Measurements from ENCODE around the gene PCDHB1.
"Not testable (repeated sequence)": the region's sequence is repeated elsewhere in the genome, so short reads cannot be mapped to it uniquely, and the experiment has no call there.

The PCDHB1 gene

DNA sequence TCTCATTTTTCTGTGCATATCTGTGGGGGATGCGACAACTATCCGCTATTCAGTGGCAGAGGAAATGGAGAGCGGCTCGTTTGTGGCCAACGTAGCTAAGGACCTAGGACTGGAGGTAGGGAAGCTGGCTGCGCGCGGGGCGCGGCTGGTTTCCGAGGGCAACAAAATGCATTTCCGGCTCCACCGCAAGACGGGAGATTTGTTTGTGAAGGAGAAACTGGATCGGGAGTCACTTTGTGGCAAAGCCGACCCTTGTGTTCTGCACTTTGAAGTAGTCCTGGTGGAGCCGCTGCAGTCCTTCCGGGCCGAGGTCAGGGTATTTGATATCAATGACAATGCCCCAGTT, 320 bp downstream of the PCDHB1 start:
- no peak overlapping the region for H3K4me3 ChIP-seq (ENCODE audit: low read depth, low read length)
- TF ChIP-seq, protein P1, sequence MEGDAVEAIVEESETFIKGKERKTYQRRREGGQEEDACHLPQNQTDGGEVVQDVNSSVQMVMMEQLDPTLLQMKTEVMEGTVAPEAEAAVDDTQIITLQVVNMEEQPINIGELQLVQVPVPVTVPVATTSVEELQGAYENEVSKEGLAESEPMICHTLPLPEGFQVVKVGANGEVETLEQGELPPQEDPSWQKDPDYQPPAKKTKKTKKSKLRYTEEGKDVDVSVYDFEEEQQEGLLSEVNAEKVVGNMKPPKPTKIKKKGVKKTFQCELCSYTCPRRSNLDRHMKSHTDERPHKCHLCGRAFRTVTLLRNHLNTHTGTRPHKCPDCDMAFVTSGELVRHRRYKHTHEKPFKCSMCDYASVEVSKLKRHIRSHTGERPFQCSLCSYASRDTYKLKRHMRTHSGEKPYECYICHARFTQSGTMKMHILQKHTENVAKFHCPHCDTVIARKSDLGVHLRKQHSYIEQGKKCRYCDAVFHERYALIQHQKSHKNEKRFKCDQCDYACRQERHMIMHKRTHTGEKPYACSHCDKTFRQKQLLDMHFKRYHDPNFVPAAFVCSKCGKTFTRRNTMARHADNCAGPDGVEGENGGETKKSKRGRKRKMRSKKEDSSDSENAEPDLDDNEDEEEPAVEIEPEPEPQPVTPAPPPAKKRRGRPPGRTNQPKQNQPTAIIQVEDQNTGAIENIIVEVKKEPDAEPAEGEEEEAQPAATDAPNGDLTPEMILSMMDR (conservative IDR thresholded peaks at IDR 0.05; ENCODE audit: low read depth, low read length) = no peak
- DNase-seq (ENCODE audit: low read depth) = no peak

DNA sequence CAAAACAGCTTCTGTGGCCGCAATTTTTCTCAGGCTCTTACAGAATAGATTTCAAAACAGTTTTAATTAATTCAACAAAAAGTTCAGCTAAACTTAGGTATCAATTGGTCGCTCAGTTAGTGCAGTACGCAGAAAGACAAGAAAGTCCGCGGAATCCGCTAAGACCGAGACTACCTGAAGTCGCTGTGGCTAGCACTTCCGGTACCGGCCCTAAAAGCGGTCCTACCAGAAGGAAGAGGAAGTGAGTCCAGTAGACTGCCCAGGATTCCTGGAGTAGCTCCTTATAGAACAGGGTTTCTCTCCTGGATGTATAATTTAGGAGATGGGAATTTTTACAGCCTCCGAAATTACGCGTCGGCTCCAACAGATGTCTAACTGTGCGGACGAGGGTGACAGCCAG, 26.7 kb downstream of the PCDHB1 start:
- DNase-seq (ENCODE audit: low read depth) = no peak
- TF ChIP-seq, protein P1 (conservative IDR thresholded peaks at IDR 0.05; ENCODE audit: low read depth, low read length) = no peak
- H3K4me3 ChIP-seq (ENCODE audit: low read depth, low read length) = no peak overlapping the region

DNA sequence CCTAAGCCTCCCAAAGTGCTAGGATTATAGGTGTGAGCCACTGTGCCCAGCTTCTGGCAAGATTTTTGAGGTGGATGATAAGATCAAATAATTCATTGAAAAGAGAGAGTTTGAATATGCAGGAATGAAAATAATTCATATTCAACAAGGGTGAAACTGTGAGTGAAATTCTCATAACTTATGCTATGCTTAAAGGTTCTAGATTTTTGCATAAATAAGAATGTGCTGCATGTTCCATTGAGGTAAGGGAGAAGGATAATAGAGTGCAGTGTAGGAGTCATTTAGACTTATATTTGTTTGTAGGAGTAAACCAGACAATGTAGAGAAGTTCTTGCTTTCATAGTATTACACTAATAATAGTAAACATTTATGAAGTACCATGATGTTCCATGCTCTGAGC, 31.1 kb downstream of the PCDHB1 start:
- no peak for DNase-seq (ENCODE audit: low read depth)
- H3K4me3 ChIP-seq (ENCODE audit: low read depth, low read length) = no peak overlapping the region
- TF ChIP-seq, protein P1 (conservative IDR thresholded peaks at IDR 0.05; ENCODE audit: low read depth, low read length) = no peak

DNA sequence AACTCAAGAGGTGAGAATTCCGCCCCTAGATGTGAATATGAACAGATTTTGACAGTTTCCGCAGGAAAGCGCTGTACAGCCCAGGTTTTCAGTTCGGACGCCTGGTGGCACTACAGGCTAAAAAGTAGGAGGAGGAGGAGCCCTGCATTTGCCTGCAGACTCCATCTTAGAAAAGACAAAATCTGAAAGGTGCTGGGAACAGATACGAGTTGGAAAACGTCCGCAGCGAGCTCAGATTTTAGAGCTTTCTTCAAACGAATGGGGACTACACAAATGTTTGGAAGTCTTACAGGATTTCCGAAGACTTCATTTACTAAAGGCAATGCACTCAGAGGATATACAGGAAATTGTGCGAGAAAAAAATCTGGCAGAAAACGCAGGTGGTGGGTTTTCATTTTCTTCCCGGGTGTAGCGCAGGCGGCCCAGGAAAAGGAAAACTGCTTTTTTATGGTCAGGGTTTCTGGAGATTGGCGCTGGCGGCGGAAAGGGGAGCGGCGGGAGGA, 33.4 kb downstream of the PCDHB1 start:
- peak; percentile 13 for DNase-seq (ENCODE audit: low read depth)

DNA sequence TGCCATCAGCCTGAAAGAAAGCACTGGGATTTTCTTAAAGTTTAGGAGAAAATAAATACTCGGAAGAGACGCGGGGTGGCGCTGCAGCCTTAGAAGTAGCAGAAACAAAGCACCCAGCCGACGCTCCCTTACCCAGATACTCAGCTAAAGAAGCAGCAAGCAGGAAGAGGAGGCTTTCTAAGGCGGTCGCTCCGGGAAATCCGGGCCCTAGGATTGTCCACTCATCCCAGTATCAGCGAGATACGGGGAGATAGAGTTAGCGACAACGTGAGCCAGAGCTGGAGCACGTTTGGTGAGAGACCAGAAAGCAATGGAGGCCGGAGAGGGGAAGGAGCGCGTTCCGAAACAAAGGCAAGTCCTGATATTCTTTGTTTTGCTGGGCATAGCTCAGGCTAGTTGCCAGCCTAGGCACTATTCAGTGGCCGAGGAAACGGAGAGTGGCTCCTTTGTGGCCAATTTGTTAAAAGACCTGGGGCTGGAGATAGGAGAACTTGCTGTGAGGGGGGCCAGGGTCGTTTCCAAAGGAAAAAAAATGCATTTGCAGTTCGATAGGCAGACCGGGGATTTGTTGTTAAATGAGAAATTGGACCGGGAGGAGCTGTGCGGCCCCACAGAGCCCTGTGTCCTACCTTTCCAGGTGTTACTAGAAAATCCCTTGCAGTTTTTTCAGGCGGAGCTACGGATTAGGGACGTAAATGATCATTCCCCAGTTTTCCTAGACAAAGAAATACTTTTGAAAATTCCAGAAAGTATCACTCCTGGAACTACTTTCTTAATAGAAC, 43.5 kb downstream of the PCDHB1 start, which contains the start of gene PCDHB2:
Gene PCDHB2 (plus strand): TSS at position 135 of the 782 bp plus-strand sequence. CDS start 176 bp downstream, at position 311.
- DNase-seq (ENCODE audit: low read depth) = peak; percentile 1
- no peak within 1 kb of the TSS for H3K4me3 ChIP-seq (ENCODE audit: low read depth, low read length)
- TF ChIP-seq, protein P1 (conservative IDR thresholded peaks at IDR 0.05; ENCODE audit: low read depth, low read length) = peak; percentile 2

More for the DNA sequence above, 33.4 kb downstream of the PCDHB1 start:
- H3K4me3 ChIP-seq (ENCODE audit: low read depth, low read length) = no peak overlapping the region
- TF ChIP-seq, protein P1 (conservative IDR thresholded peaks at IDR 0.05; ENCODE audit: low read depth, low read length) = no peak

DNA sequence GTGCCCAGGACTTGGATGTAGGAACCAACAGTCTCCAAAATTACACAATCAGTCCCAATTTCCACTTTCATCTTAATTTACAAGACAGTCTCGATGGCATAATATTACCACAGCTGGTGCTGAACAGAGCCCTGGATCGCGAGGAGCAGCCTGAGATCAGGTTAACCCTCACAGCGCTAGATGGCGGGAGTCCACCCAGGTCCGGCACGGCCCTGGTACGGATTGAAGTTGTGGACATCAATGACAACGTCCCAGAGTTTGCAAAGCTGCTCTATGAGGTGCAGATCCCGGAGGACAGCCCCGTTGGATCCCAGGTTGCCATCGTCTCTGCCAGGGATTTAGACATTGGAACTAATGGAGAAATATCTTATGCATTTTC, 44.1 kb downstream of the PCDHB1 start:
- DNase-seq (ENCODE audit: low read depth) = no peak
- TF ChIP-seq, protein P1 (conservative IDR thresholded peaks at IDR 0.05; ENCODE audit: low read depth, low read length) = no peak
- H3K4me3 ChIP-seq (ENCODE audit: low read depth, low read length) = no peak overlapping the region

DNA sequence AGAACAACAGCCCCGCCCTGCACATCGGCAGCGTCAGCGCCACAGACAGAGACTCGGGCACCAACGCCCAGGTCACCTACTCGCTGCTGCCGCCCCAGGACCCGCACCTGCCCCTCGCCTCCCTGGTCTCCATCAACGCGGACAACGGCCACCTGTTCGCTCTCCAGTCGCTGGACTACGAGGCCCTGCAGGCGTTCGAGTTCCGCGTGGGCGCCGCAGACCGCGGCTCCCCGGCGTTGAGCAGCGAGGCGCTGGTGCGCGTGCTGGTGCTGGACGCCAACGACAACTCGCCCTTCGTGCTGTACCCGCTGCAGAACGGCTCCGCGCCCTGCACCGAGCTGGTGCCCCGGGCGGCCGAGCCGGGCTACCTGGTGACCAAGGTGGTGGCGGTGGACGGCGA, 45.0 kb downstream of the PCDHB1 start:
- H3K4me3 ChIP-seq (ENCODE audit: low read depth, low read length); DNase-seq (ENCODE audit: low read depth): not testable (repeated sequence)

DNA sequence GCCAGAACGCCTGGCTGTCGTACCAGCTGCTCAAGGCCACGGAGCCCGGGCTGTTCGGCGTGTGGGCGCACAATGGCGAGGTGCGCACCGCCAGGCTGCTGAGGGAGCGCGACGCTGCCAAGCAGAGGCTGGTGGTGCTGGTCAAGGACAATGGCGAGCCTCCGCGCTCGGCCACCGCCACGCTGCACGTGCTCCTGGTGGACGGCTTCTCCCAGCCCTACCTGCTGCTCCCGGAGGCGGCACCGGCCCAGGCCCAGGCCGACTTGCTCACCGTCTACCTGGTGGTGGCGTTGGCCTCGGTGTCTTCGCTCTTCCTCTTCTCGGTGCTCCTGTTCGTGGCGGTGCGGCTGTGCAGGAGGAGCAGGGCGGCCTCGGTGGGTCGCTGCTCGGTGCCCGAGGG, 45.4 kb downstream of the PCDHB1 start:
- DNase-seq (ENCODE audit: low read depth); H3K4me3 ChIP-seq (ENCODE audit: low read depth, low read length): not testable (repeated sequence)

All from choroid plexus epithelial cell (primary cell).